Activated CD8-positive, alpha-beta memory T cell treated with anti-CD3 and anti-CD28 coated beads, Interleukin-2, amount 50 U/mL, for 1 hour (primary cell): Measurements from ENCODE around the gene BTBD9.
"Not testable (repeated sequence)": the region's sequence is repeated elsewhere in the genome, so short reads cannot be mapped to it uniquely, and the experiment has no call there.

ENCODE experiments used
- DNase-seq: peaks from one replicate; pipeline ENCODE4 v3.0.0-alpha.2; 2020; ENCODE audit errors: extremely low read depth

BTBD9 gene

DNA sequence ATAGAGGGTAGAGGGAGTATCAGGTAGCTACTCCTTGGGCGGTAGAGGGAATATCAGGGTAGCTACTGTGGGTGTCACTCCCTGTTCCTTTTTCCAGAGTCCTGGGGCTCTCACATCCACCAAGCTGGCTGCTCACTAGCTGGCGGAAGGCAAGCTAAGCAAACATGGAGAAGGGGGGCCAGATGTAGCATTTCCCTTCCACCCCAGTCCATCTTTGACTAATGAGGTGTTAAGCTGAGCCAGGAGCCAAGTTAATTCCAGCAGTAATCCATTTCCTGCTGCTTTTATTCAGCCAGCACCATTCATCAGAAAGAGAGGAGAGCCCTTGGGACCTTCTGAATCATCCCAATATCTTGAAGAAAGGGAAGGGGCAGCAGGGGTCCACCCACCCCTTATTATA is 490.2 kb downstream of the BTBD9 start:
- DNase-seq: no peak

DNA sequence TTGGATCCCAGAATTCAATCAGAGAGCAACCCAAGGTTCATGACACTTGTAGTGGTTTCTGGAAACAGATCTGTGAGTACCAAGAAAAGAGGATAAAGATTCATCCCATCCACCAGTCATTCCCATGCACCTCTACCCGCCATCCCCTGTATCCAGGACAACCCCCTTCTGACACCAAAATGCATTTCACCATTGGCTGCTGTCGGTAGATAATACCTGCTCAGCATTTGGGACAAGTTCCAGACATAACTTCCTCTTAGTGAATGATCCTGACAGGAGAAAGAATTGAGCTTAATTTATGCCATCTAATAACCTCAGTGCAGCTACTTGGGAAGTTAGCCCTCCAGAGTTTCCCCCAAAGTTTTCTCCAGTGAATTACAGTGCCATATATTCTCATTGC is 491.1 kb downstream of the BTBD9 start:
- DNase-seq: no peak

DNA sequence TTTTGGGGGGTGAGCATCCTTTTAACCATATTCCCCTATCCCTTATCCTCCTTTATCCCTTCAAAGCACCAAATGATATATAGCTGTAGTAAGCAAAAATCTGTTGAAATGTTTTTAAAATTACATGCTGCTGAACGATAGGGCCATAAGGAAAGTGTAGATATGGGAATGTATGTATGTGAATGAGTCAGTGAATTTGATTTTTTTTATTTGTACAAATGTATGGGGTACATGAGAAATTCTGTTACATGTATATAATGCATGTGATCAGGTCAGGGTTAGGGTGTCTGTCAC is 493.0 kb downstream of the BTBD9 start:
- no peak for DNase-seq

DNA sequence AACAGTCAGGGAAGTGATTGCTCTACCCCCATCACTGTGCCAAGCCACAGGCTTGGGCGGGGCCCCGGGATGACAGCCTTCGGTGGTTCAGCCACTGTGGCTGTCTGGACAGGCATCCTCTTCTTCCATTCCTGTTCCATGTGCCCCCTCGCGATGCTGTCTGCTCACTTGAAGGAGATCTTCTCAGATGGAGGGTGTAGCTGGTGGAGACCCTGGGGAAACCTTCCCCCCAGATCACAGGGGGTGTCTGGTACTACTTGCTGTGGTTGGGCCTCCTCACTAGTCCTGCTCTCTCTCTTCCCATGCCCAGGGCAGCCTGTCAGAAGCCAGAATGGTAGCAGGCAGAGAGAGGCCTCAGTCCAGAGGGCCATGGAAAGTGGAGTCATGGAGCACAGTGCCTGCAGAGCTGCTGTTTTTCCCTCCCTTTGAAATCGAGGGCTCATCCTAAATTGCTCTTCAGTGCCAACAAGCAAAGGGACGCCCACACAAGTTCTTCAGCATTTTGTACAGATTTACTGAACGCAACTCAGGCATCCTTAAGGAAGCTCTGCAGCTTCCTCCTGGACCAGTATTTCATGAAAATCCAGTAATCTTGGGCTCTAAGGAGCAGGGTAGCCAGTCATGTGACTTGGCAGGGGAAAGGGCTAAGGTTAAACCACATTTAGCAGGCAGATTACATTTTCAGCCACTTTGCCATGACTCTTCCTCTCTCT is 493.6 kb downstream of the BTBD9 start:
- DNase-seq: no peak

DNA sequence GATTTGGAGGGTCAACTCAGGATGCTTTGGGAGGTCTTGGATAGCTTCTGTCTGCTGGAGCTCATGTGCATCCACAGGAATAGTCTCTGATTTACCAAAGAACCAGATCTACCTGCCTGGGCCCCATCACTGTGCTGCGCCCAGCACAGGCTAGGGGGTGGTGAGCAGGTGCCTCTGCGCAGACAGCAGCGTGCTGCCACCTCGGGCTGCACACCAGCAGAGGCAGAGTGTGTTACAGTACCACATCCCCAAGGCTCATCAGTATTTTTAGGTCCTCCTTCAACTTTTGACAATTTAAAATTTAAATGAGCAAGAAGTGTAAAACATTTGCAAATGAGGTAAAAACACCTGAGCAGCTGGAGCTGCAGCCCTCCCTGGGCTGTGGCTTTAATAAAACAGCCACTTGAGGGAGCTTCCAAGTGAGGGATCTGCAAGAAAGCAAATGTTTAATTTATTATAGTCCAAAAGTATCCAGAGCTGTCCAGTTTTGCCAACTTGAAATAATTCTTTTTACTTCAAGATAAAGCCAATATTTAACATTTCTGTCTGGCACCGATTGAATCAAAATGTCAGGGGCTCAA is 495.3 kb downstream of the BTBD9 start:
- no peak for DNase-seq

DNA sequence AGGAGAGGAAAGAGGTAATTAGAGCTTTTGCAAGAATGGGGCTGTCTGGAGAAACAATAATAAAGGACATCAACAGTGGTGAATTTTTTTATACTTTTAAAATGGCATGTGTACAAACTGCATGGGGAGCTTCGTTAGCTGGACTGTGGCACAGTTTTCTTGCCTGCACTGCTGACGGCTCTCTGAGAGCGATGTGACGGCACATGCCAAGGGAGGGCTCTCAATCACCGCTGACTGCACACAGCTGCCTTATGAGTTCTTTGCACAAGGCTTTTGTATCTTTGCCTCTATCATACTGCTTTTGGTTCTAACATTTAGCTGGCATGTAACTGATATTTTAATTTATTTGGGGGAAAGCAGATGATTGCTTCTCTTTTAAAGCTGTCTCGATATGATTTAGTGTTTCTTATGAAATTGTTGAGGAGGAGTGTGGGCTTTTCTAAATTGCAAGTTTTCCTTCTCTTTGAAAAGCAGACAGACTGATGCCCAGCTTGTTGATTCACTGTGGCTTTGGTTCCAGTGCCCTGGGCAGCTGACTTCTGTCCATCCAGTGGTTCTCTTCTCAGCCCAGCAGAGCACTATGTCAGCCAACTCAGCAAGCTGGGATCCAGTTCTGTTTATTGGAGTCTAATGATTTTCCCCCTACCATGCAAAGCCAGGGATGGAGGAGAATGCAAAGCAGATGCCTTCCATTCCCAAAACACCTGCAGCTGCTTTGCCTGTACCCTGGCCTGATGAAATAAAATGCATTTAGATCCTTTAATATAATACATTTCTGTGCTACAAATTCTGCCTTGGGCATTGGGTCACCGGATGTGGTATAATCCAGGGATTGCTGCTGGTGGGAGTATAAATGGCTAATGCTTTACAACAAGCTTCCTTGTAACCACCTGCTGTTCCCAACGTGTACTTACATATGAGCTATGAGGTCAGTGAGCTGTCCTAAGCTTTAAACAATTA is 496.3 kb downstream of the BTBD9 start:
- no peak for DNase-seq

DNA sequence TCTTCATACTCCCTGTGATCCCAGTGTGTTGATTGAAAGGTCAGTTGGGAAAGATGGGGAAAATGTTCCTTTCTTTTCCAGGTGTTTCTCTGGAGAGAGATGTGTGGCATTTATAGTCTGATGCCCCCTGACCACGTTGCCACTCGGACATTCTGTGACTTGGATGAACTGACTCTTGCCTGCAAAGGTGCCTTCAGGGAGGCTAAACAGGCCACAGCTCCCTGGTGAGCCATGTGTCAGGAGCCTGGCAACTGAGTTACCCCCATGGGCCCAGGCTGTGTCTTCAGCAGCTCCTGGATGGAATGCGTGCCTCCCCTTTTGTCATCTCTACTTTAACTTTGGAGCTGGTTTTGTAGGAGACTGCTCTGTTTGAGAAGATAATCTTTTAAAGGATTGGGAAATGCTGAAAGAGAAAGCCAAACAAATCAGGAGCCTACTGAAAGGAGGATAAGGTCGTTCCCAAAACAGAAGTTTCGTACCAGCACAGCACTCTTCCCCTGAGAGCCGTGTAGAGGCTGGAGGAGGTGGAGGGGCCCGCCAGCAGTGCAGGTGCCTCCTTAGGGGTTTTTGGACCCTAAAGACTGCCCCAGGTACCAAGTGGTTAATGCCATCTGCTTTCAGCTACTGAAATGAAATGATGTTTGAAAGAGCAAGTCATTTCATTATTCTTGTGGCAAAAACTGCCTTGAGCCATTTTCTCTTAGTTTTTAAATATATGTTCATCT is 497.4 kb downstream of the BTBD9 start:
- DNase-seq: no peak

DNA sequence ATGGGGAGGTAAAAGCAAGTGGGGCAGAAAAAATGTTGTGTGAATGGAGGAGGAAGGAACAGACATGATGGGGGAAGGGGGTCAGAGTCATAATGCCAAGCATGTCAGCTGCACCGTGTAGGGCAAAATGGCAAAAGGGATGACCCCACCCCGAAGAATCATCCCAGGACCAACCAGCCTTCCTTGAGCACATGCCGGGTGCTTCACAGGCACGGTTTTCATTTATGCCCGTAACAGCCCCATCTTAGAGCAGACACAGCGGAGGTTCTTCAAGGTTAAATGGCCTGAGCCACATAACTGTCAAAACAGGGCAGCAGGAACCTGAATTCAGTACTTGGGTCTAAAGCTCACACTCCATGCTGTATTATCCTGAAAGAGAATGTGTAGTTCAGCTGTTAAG is 498.0 kb downstream of the BTBD9 start:
- no peak for DNase-seq

DNA sequence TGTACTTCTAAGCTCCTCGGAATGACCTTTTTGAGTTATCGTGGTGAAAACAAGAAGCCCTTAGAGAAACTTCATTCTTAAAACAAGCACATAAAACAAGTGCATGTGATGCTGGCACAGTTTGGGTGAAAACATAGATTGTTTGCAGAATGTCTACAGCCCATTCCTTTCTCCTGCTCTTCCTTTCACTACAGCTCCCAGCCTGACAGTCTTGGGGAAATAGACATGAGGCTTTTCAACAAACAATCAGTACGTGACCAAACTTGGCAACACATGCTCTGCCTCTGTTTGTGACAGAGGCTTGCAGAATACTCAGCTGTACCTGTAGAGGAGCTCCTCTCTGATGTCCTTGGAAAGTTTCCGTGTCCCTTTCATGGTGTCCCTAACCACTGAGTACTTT is 498.6 kb downstream of the BTBD9 start:
- no peak for DNase-seq

DNA sequence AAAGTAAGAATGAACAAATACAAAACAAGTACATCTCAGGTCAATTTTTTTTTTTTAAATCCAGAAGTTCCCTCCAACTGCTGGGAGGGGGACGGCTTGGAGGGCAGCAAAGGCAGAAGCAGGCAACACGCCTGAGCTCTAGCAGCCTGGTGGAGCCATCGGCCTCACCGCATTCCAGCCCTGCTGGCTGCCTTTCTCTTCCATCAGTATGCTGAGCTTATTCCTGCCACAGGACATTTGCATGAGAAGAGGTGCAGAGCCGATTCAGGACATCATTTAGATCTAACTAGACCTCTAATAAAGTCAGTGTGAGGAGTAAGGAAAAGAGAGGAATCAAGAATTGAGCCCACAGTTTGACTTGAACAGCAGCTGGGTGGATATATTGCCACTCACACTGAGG is 501.4 kb downstream of the BTBD9 start:
- no peak for DNase-seq

DNA sequence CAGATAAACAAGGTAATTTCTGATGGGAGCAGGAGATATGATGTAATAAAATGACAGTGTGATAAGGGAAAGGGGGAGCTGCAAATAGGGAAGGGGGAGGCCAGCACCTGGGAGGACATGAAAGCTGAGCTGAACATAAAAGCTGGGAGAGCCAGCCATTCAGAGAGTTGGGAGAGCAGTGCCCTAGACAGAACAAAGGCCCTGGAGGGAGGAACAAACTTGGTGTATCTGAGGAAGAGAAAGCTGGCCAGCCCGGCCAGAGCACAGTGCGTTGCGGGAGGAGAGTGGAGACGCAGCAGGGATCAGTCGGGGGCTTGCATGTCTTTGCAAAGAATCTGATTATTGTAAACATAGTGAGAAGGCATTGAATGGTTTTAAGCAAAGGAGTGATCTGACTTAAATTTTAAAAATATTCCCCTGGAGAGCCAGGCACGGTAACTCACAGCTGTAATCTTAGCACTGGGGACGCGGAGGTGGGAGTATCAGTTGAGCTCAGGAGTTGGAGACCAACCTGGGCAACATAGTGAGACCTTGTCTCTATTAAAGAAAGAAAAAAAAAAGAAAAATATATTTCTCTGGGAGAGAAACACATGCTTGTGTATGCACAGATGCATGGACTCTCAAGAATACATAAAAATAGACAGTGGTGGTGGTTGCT is 502.0 kb downstream of the BTBD9 start:
- DNase-seq: no peak

DNA sequence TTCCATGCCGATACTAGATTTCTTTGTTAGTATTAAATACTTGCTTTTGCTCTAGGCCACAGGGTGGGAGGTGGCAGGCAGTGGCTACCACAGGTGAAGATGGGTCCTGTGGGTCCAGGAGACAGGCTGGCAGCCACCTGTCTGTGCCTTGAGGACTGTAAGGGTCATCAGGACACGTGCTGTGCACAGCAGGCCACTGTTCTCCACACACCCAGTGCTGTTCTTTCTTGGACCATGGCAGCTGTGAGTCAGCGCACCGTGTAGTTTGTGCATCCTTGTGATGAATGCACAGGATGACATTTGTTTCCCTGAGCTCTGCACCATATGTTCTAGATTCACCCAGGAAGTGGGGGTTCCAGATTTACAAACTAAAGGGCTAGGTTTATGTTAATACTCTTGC is 503.2 kb downstream of the BTBD9 start:
- DNase-seq: no peak

DNA sequence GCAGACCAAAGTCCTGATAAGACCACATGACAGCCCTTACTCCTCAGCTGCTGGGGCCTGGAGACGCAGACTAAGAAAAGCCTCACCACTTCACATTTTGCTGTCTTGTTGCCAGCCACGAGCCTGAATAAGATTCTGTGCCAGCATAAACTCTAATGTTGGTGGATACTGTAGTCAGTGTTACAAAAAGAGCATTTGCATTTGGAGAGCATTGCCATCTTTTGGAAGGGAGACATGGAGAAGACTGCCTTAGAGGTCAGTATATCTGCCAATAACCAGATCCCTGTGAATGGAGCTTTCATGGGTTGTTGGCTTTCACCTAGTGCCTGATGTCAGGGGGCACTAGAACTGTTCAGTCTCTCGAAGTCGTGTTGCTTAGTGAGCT is 505.0 kb downstream of the BTBD9 start:
- DNase-seq: no peak

DNA sequence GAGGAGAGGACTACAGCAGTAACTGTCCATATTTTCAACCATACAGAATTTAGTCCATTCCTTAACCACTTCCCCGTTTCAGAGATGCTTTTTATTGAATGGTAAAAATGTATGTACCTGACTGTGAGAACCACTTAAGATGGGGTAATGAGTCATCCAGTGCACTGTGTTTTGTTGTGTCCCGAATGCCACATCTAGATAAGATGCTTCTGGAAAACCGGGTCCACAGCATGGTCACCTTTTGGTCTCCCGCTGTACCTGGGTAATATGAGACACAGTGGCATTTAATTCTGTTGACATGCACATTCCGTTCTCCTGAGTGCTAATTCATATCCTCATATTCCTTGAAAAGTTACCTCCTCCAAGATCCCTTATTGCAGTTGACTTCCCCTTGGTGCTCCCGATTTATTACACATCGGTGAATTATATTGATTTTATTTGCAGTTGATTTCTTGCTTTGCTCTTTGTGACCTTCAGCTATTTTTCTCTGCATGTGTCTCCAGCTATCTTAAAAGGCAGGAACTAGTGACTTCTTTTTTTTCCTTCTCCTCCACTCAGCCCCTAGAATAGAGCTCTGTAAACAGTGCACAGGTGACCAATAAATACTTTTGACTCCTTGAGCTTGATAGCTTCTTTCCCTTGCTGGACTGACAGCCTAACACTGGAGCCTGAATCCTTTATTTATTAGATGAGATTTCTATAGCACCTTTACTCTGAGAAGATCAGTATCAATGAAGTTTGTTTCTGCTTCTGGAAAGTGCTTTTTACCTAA is 505.6 kb downstream of the BTBD9 start:
- DNase-seq: no peak

DNA sequence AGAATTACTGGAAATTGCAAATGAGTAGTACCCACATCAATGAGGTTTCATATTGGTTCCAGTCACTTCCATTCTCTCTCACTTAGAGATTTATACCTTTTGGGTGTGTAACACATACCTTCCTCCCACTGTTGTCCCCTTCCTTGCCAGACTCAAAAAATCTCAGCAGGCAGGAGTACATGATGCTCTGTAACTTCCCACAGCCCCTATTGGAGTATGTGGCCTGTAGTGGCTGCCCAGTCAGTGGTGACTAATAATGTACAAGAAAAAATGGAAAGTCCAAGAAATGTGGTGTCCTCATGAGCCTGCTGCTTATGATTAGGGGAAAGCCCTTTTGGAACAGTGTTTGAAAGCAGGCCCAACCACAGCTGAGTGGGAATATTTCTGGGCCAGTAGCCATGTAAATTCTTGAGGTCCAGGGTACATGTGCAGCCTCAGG is 508.2 kb downstream of the BTBD9 start:
- no peak for DNase-seq

DNA sequence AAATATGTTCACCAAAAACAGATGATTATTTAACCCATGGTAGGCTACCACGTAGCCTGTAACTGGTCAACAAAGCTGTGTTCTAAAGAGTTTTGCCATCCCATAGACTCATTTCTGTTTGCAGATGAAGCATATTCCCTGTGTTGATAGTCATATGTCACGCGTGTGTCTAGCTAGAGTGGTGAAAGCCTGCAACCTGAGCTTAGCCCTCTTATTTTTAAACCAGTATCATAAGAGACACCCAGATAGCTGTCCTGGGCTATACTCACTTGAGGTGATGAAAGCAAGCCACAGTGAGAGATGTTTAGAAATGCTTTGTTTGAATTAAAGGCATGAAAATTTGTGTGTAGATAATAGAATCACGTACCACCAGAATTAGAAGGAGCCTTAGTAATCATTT is 512.4 kb downstream of the BTBD9 start:
- DNase-seq: no peak

DNA sequence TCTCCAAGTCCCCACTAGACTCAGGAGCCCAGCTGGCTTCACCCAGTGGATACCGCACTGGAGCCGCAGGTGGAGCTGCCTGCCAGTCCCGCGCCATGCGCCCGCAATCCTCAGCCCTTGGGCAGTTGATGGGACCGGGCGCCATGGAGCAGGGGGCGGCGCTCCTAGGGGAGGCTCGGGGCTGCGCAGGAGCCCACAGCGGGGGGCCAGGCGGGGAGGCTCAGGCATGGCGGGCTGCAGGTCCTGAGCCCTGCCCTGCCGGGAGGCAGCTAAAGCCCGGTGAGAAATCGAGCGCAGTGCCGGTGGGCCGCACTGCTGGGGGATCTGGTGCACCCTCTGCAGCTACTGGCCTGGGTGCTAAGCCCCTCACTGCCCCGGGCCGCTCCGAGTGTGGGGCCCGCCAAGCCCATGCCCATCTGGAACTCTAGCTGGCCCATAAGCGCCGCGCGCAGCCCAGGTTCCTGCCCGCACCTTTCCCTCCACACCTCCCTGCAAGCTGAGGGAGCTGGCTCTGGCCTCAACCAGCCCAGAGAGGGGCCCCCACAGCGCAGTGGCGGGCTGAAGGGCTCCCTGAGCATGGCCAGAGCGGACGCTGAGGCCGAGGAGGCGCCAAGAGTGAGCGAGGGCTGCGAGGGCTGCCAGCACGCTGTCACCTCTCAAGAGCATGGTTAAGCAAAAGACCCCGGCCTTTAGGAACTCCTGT is 515.4 kb downstream of the BTBD9 start:
- not testable (repeated sequence) for DNase-seq

DNA sequence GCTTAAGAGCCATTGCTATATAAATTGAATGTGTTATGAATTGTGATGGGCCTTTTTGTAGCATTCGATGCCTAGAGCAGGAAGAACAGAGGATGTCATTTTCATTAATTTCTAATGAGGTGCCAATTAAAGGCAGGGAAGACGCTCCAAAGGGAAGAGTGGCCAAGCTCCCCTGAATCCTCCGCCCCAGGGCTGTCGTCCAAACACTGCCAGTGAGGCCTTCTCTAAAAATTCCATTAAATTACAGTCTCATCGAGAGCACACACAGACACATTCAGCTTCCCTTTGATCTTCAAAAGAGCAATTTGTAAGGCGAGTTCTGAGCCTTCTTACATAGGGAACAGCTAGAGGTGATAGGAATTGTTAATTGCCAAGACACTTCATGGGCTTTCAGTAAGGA is 520.2 kb downstream of the BTBD9 start:
- DNase-seq: no peak

DNA sequence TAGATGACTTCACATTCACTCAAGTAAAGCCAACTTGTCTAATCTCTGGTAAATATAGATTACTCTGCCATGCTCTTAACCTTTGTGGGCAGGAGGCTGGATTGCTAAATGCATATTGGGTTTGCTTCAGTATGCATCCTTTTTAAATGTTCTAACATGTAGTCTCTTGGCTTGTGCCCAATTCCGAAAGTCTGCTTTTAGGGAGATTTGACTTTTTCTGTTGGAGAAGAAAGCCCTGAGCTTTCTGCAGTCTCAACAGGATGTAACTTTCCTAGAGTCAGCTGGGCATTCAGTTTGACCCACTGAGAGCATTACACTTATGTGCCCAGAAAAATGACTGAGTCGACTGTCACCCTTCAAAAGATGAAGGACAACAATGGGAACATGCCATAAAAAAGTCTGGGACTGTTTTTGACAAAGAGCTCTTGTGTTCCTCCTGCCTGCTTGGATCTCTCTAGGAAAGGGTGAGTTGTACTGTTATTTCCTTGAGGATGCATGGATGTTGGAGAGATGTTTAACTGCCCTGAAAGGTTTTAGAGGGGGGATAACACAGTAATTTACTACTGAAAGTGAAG is 520.9 kb downstream of the BTBD9 start:
- DNase-seq: no peak
